ENCODE results near the gene MPI.

DNA sequence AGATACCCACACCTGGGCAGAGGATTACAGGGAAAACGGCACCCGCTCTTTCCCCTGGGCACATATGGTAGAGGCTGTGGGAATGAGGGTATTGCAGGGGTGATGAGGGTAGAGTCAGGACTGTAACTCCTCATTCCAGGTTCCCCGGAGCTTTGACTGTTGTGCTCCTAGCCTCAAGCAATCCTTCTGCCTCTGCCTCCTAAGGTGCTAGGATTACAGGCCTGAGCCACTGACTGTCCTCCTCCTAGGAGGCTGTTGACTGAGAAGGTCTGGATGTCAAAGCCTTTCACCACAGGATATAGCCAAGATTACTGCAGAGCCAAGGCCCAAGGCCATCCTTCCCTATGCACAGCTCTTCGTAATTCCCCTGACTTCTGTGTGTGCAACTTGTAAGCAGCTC, 1.1 kb upstream of the MPI start:
- TF ChIP-seq, protein P1, sequence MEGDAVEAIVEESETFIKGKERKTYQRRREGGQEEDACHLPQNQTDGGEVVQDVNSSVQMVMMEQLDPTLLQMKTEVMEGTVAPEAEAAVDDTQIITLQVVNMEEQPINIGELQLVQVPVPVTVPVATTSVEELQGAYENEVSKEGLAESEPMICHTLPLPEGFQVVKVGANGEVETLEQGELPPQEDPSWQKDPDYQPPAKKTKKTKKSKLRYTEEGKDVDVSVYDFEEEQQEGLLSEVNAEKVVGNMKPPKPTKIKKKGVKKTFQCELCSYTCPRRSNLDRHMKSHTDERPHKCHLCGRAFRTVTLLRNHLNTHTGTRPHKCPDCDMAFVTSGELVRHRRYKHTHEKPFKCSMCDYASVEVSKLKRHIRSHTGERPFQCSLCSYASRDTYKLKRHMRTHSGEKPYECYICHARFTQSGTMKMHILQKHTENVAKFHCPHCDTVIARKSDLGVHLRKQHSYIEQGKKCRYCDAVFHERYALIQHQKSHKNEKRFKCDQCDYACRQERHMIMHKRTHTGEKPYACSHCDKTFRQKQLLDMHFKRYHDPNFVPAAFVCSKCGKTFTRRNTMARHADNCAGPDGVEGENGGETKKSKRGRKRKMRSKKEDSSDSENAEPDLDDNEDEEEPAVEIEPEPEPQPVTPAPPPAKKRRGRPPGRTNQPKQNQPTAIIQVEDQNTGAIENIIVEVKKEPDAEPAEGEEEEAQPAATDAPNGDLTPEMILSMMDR (IDR thresholded peaks at IDR 0.05; ENCODE audit: extremely low read depth in 1 of 2, insufficient read depth in 1 of 2, low read depth in 1 of 2, low read length in 2 of 2): no peak
- no peak for TF ChIP-seq POLR2A (IDR thresholded peaks at IDR 0.05; ENCODE audit: low read depth, low read length)
- no peak for TF ChIP-seq POLR2AphosphoS5 (IDR thresholded peaks at IDR 0.05; ENCODE audit: insufficient read depth, low read depth, low read length)
